Left cardiac atrium (tissue), 4 donors: ENCODE data around the gene RAB1B. TPM values are rescaled to one million over a fixed set of nuclear protein-coding genes. Genes with fewer than 3 reads are reported as not detected.
"Not testable (repeated sequence)": the region's sequence is repeated elsewhere in the genome, so short reads cannot be mapped to it uniquely, and the experiment has no call there.

Source experiments
- ATAC-seq, 2 donors: fragments of 200-7000 bp; cut with Tn5 transposase; one replicate each; pipeline ENCODE4 v1.9.1; 2020; ENCODE audit warnings: mild to moderate bottlenecking in 2 of 2, moderate library complexity in 2 of 2
- DNase-seq: peaks from one replicate; pipeline ENCODE4 v3.0.0-alpha.2; 2020
- intact Hi-C, 2 donors: fragments of 100-400 bp; cut with DNase I; formaldehyde crosslinking; loops; one replicate each; pipeline versions ENCODE4 v1.14.1 to v1.15.1; 2022 to 2023
- total RNA-seq, 2 donors: library from RNA; stranded (reverse); fragmentation: NEBNext Ultra II Directional; extraction: Animal tissue kit (Norgen Biotek cat#: 25700); gene quantifications; one replicate each; pipeline ENCODE4 v1.2.1, GENCODE V29; 2021
- donor health status: DM: no; HTN: yes; CAD: no.
- donor health status: DM: no; HTN: yes; CAD: no; lungs with severe emphysema.
- donor health status: DM: yes; HTN: yes; CAD: no.
- donor health status: Dilated cardiomyopathy.

RAB1B gene
- total RNA-seq, 2 donors from 2014 or later, result 114 to 115 TPM

GRCh38 chr11:66291303-66291705 is 22.9 kb downstream of the RAB1B start:
- intact Hi-C loops, result no loop called here
- no peak for DNase-seq
- ATAC-seq, result no peak

- intact Hi-C loops, result no loop called here
- DNase-seq (no peak), ATAC-seq (no peak)
Measured at GRCh38 chr11:66291706-66292542, 23.5 kb downstream of the RAB1B start, which contains the start of gene TMEM151A. TMEM151A (plus strand) TSS chr11:66291894; CDS start chr11:66292014, 120 bp downstream.

DNA sequence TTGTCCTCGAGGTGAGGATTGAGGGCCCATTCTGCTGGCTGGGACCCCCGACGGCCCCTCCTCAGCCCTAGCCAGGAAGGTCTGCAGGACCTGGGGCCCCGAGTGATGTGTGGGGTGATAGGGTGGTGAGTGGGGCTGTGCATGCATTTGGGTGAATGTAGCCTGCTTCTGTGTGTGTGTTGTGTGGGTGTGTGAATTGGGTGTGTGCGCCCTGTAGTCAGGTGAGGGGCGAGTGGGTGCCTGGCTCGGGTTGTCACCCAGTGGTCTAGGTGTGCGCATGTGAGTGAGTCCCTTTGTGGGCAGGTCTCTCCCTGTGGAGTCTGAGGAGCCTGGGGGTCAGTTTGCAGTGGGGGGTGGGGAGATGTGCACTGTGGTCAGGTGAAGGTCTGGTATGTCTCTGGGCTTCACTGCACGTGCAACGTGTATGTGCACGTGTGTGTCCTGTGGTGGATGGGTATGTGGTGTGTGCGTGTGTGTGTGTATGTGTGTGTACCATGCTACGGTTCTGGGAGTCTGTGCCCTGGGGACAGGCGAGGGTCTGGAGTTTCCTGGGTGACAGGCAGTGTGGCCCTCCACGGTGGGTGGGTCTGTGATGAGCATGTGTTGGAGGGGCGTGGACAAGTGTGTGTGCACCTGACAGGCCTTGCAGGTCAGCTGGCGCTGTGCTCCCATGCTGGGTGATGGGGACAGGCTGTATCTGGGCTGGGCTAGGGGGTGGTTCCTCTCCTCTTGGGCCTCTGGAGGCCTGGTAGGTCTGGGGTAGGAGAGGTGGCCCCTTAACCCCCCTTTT is 24.3 kb downstream of the RAB1B start:
- ATAC-seq, result no peak
- no peak for DNase-seq
- intact Hi-C loops, result no loop called here

DNA sequence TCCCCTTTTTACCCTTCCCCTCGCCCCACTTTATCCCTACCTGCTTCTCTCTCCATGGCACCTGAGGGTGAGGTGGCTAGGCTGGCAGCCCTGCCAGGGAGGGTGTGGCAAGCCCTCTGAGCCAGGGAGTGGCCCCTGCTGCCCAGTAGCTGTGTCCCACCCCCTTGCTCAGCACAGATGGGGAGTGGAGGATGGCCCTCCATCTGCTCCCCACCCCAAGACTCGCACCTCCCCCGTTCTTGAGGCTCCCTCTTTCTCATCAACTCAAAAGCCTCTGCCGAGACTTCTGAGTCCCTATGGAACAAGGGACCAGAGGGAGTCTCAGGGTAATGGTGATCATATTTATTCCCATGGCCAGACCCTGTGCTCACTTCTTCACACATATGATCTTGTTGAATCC is 24.9 kb downstream of the RAB1B start:
- intact Hi-C loops, result no loop called here
- ATAC-seq, result no peak

GRCh38 chr11:66293777-66294625 is 25.6 kb downstream of the RAB1B start:
- ATAC-seq (no peak), DNase-seq (no peak)
- intact Hi-C loops, result no loop called here

More for the DNA sequence above, 24.9 kb downstream of the RAB1B start:
- no peak for DNase-seq

GRCh38 chr11:66294626-66295620 is 26.5 kb downstream of the RAB1B start:
- DNase-seq, result no peak
- intact Hi-C loops, result no loop called here
- no peak for ATAC-seq

DNA sequence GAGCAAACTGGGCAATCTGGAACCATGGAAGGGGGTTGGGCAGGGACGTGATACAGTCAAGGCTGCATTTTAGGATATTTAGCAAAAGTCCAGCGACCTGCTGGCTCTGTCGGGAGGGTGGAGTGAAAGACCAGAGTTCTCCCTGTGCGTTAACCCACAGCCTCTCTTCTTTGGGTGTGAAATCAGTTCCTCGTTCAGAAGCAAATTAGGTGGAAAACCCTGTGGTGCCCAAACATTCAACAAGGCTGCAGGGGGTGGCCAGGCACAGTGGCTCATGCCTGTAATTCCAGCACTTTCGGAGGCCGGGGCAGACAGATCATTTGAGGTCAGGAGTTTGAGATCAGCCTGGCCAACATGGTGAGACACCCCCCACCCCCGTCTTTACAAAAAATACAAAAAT is 29.2 kb downstream of the RAB1B start:
- ATAC-seq, result no peak
- intact Hi-C loops, result no loop called here
- DNase-seq, result no peak

GRCh38 chr11:66299186-66299585 is 30.7 kb downstream of the RAB1B start:
- intact Hi-C loops, result no loop called here
- DNase-seq (no peak), ATAC-seq (peak in 1 of 2 donors; percentile 41)

DNA sequence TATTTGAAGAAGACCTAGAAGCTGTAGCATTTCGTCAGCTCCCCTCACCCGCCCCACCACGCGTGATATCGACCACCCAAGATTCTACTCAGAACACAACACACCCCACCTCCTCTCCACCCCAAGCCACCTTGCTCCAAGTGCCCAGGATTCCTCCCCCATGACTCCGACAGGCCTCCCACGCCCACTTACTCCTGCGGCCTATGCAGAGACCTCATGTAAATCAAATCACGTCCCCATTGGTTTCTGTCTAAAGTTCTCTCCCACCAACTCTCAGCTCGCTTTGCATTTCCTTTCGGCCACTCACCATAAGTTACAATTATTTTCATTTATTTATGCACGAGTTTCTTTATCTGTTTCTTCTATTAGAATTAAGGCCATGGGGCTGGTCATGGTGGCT is 34.2 kb downstream of the RAB1B start:
- intact Hi-C loops, result no loop called here
- no peak for ATAC-seq
- no peak for DNase-seq

GRCh38 chr11:66309475-66309874 is 41.0 kb downstream of the RAB1B start:
- DNase-seq (no peak), ATAC-seq (no peak)
- intact Hi-C loops, result no loop called here

DNA sequence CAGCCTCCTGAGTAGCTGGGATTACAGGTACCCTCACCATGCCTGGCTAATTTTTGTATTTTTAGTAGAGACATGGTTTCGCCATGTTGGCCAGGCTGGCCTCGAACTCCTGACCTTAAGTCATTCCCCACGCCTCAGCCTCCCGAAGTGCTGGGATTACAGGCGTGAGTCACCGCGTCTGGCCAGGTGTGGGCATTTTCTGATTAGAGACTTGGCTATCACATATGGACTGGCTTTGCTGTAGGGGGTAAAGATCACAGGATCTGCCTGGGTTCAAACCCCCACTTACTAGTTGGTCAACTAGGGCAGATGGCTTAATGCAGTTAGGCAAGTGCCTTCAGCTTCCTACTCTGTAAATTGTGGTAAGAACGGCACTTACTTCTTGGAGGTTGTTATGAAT is 41.9 kb downstream of the RAB1B start:
- intact Hi-C loops, result loop anchor here in 1 of 2 donors (5.0 kb wide), 1 partner anchor 77 kb away; no protein-coding TSS in a partner anchor
- no peak for ATAC-seq
- DNase-seq, result no peak

DNA sequence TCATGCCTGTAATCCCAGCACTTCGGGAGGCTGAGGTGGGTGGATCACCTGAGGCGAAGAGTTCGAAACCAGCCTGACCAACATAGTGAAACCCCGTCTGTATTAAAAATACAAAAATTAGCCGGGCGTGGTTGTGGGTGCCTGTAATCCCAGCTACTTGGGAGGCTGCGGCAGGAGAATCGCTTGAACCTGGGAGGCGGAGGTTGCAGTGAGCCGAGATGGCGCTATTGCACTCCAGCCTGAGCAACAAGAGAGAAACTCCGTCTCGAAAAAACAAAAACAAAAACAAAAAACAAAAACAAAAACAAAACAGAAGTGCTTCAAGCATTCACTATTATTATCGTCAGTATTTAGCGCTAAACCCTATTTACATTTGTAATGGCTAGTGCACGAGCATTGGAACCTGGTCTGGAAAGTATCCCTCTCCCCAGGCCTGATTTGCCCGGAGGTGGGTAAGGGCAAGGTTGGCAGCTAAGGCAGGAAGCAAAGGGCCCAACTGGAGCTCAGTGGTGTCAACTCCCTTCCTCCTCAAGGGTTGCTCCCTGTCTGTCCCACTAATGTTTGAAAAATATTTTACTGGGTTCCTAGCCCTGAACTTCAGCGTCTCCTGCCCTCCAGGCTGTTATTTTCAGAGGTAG is 42.5 kb downstream of the RAB1B start:
- not testable (repeated sequence) for DNase-seq, ATAC-seq
- intact Hi-C loops, result loop anchor here in 1 of 2 donors (5.0 kb wide), 1 partner anchor 76 kb away; no protein-coding TSS in a partner anchor

DNA sequence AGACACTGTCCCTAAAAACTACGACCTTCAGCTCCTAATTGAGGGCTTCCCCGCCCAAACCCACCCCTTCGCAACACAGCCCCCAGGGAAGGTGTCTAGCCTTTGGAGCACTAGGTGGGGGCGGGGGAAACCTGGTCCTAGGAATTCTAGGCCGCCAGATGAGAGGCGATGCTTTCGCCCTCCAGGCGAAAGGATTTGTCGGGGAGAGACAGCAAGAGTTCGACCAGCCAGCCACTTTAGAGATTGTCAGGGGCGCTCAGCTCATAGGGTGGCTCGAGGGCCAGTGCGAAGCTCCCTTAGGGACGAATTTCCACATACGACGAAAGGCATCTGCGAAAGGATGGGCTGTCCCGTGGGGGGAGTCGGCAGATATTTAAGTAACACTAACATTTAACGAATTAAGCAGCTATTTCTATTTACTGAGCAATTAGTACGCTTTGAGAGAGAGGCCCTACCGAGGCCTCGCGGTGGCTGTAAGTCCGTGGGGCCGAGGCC is 43.1 kb downstream of the RAB1B start:
- DNase-seq, result no peak
- intact Hi-C loops, result loop anchor here in 1 of 2 donors (5.0 kb wide), 1 partner anchor 76 kb away; no protein-coding TSS in a partner anchor
- ATAC-seq, result no peak

GRCh38 chr11:66311965-66312548 is 43.6 kb downstream of the RAB1B start:
- intact Hi-C loops, result loop anchor here in 1 of 2 donors (1.0 to 5.0 kb wide), 2 partner anchors 16 to 75 kb away; no protein-coding TSS in a partner anchor
- DNase-seq, result peak; percentile 94
- peak; percentile 79 to 86 for ATAC-seq

GRCh38 chr11:66312549-66313320 is 44.3 kb downstream of the RAB1B start:
- ATAC-seq (peak; percentile 82 to 90), DNase-seq (peak; percentile 99)
- intact Hi-C loops, result loop anchor here in 1 of 2 donors (1.0 to 5.0 kb wide), 2 partner anchors 16 to 75 kb away; no protein-coding TSS in a partner anchor
